ENCODE measurements around the gene OTUB2.

The OTUB2 gene

GRCh38 chr14:94011795-94012194 lies 14.3 kb upstream of the OTUB2 start:
- DNase-seq (ENCODE audit: low spot score) (no peak), ATAC-seq (ENCODE audit: low read depth) (no peak)
- peaks cover 11% of the 10 kb centered on the region for H3K4me1 ChIP-seq (ENCODE audit: insufficient read depth, poor library complexity, severe bottlenecking)
- no peaks in the 10 kb centered on the region for H3K36me3 ChIP-seq (ENCODE audit: low read depth)
- TF ChIP-seq CTCF (IDR thresholded peaks at IDR 0.05; ENCODE audit: poor library complexity, severe bottlenecking), result no peak
- H3K9me3 ChIP-seq (ENCODE audit: severe bottlenecking), result no peaks in the 10 kb centered on the region
- H3K27me3 ChIP-seq (ENCODE audit: insufficient read depth, poor library complexity, severe bottlenecking), result no peaks in the 10 kb centered on the region
- no peak overlapping the region for H3K27ac ChIP-seq (ENCODE audit: poor library complexity, severe bottlenecking)
- H3K4me3 ChIP-seq (ENCODE audit: severe bottlenecking), result no peak overlapping the region

- no peak overlapping the region for H3K4me3 ChIP-seq (ENCODE audit: severe bottlenecking)
- DNase-seq (ENCODE audit: low spot score), result no peak
- no peak for TF ChIP-seq CTCF (IDR thresholded peaks at IDR 0.05; ENCODE audit: poor library complexity, severe bottlenecking)
- no peak overlapping the region for H3K27ac ChIP-seq (ENCODE audit: poor library complexity, severe bottlenecking)
- H3K4me1 ChIP-seq (ENCODE audit: insufficient read depth, poor library complexity, severe bottlenecking), result peaks cover 11% of the 10 kb centered on the region
- no peaks in the 10 kb centered on the region for H3K36me3 ChIP-seq (ENCODE audit: low read depth)
- no peaks in the 10 kb centered on the region for H3K9me3 ChIP-seq (ENCODE audit: severe bottlenecking)
- no peaks in the 10 kb centered on the region for H3K27me3 ChIP-seq (ENCODE audit: insufficient read depth, poor library complexity, severe bottlenecking)
- ATAC-seq (ENCODE audit: low read depth), result no peak
Measured at GRCh38 chr14:94014382-94014781, 11.8 kb upstream of the OTUB2 start.

- Histone ChIP-seq H3K27ac (ENCODE audit: poor library complexity, severe bottlenecking) (no peak overlapping the region), H3K9me3 (ENCODE audit: severe bottlenecking) (no peaks in the 10 kb centered on the region), H3K27me3 (ENCODE audit: insufficient read depth, poor library complexity, severe bottlenecking) (no peaks in the 10 kb centered on the region), H3K36me3 (ENCODE audit: low read depth) (no peaks in the 10 kb centered on the region), H3K4me1 (ENCODE audit: insufficient read depth, poor library complexity, severe bottlenecking) (peaks cover 4% of the 10 kb centered on the region), H3K4me3 (ENCODE audit: severe bottlenecking) (no peak overlapping the region)
- no peak for ATAC-seq (ENCODE audit: low read depth)
- DNase-seq (ENCODE audit: low spot score), result no peak
- no peak for TF ChIP-seq CTCF (IDR thresholded peaks at IDR 0.05; ENCODE audit: poor library complexity, severe bottlenecking)
Measured at GRCh38 chr14:94015223-94015622, 10.9 kb upstream of the OTUB2 start.

GRCh38 chr14:94016446-94016976 lies 9.6 kb upstream of the OTUB2 start:
- ATAC-seq (ENCODE audit: low read depth) (no peak), DNase-seq (ENCODE audit: low spot score) (no peak)
- no peak overlapping the region for H3K27ac ChIP-seq (ENCODE audit: poor library complexity, severe bottlenecking)
- H3K9me3 ChIP-seq (ENCODE audit: severe bottlenecking), result no peaks in the 10 kb centered on the region
- H3K4me3 ChIP-seq (ENCODE audit: severe bottlenecking), result no peak overlapping the region
- no peaks in the 10 kb centered on the region for H3K36me3 ChIP-seq (ENCODE audit: low read depth)
- H3K4me1 ChIP-seq (ENCODE audit: insufficient read depth, poor library complexity, severe bottlenecking), result peaks cover 3% of the 10 kb centered on the region
- TF ChIP-seq CTCF (IDR thresholded peaks at IDR 0.05; ENCODE audit: poor library complexity, severe bottlenecking), result no peak
- H3K27me3 ChIP-seq (ENCODE audit: insufficient read depth, poor library complexity, severe bottlenecking), result no peaks in the 10 kb centered on the region

- H3K9me3 ChIP-seq (ENCODE audit: severe bottlenecking), result no peaks in the 10 kb centered on the region
- no peak for ATAC-seq (ENCODE audit: low read depth)
- H3K4me1 ChIP-seq (ENCODE audit: insufficient read depth, poor library complexity, severe bottlenecking), result no peaks in the 10 kb centered on the region
- H3K27ac ChIP-seq (ENCODE audit: poor library complexity, severe bottlenecking), result no peak overlapping the region
- H3K27me3 ChIP-seq (ENCODE audit: insufficient read depth, poor library complexity, severe bottlenecking), result no peaks in the 10 kb centered on the region
- TF ChIP-seq CTCF (IDR thresholded peaks at IDR 0.05; ENCODE audit: poor library complexity, severe bottlenecking), result no peak
- no peaks in the 10 kb centered on the region for H3K36me3 ChIP-seq (ENCODE audit: low read depth)
- no peak for DNase-seq (ENCODE audit: low spot score)
- H3K4me3 ChIP-seq (ENCODE audit: severe bottlenecking), result no peak overlapping the region
Measured at GRCh38 chr14:94018308-94018707, 7.8 kb upstream of the OTUB2 start.

All from RWPE2 (cell line).